GM21619 (cell line): ENCODE results near the gene PKD2L1.
"Not testable (repeated sequence)": the region's sequence is repeated elsewhere in the genome, so short reads cannot be mapped to it uniquely, and the experiment has no call there.

Source experiments
- ATAC-seq: cut with Tn5 transposase; IDR thresholded peaks from one replicate; pipeline ENCODE4 v1.9.1; 2021; ENCODE audit not compliant: unreplicated experiment

PKD2L1 gene

DNA sequence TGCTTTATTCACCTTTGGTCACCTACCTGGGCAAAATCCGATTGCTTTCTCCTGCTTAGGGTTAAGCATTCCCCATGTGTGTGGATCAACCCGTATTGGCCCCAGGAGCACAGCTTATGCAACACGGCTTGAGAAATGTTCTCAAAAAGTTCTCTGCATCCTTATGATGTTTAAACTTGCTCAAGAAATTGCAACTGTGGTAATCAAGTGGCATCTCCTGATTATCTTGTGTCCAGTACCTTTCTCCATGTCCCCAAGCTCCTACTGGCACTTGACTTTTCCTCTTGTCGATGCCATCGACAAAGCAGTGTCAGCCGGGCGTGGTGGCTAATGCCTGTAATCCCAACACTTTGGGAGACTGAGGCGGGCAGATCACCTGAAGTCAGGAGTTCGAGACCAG is 4.7 kb upstream of the PKD2L1 start:
- no peak for ATAC-seq

DNA sequence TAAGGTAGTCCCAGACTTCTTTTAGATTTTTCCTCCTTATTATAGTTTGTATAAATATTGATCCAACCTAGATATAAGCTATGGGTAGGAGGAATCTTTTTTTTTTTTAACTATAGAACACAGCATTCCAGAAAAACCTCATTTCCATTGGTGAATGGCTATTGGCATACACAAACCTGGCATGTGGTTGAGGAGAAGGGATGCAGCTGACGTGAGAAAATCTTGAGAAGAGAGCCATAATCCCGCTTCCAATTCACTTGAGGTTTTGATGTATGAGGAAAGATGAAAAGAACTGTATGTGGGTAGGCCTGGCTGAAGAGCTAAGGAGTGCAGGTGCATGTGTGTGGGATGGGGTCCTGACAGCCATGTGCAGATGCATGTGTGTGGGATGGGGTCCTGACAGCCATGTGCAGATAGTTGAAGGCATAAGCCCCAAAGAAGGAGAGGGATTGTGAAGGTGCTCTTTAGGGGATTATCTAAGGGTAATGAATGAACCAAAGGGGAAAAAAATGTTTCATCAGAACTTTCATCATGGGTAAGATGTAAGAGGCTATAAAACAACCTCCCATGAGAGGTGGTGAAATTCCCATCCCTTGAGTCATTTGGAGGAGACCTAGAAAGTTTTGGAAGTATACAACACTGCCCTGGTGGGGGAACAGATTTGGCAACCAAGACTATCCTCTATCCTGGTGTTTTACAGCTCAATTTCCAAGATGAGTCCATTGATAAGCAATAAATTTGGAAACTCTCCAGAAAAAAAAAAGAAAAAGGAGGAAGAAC is 3.8 kb upstream of the PKD2L1 start:
- no peak for ATAC-seq

DNA sequence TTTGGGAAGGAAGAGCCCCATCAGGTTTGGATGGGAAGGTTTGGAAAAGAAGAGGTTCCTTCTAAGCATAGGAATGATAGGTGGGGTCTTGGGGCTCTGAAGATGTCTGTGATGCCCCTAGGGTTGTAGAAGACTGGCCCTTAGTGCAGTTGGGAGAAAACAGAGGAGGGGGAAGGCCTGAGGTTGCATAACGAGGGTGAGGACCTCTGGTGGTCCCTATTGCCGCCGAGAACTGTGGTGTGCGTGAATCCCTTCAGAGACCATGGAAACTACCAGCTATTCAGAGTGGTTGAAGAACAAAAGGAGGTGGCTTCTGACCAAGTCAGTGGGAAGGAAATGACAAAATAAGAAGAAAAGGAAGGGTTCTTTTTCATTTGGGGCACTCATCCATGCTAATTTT is 3.1 kb upstream of the PKD2L1 start:
- no peak for ATAC-seq

DNA sequence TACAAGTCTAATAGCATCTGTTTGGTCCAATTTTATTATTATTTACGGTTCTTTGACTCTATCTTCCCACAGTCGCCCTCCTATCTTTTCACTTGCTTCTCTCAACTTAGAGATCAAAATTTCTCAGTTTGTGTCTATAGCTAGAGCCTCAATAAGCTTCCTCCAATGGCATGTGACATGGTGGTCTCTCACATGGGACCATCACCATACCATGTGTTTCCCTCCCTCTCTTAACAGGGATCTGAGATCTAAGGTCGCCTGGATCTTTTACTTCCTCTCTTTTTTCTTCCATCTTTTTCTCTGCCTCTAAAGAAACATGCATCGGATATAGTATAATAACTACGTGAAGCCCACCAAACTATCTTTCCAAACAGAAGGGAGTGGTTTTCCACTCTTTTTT is 1.8 kb downstream of the PKD2L1 start:
- no peak for ATAC-seq

DNA sequence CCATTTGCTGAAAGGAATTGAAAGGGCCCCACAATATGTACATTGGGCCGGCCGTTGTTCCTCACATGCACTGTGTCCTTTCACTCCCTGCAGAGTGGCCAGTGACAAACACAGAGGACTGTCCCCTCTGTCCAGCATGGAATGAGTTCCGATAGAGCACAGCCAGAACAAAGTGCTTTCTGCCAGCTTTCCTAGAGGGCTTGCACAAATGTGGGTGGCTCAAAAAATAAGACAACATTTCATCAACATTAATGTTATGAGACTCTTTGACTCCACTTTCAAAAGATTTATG is 2.4 kb downstream of the PKD2L1 start:
- ATAC-seq: no peak

DNA sequence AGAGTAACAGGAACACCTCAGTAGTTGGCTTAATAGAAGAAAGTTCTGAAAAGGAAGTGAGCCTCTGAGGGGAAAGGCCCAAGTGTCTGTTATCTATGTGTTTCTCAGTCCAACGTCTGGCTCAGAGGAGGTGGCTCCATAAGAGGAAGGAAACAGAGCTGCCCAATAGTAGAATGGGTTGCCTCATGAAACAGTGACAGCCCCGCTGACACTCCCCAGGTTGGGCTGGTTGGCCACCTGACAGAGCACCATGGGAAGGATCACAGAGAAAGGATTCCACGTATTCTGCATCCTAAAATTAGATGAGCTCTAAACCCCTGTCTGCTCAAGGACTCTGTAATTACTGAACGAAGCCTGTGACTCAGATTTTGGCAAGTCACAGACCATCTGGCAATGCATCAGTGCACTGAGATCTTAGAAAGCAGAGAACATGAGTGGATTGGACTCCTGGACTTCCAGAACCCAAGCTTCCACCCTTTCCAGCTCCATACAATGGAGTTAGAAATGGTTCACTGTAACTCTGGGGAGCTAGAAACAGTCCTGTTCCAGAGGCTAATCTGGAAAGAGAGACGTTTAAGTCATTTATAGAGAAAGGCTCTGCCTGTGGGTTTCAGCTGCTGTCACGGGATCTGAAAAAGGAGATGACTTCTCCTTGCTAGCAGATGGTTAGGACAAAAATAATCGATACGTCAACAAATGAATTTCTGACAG is 2.9 kb downstream of the PKD2L1 start:
- ATAC-seq: peak; percentile 99

DNA sequence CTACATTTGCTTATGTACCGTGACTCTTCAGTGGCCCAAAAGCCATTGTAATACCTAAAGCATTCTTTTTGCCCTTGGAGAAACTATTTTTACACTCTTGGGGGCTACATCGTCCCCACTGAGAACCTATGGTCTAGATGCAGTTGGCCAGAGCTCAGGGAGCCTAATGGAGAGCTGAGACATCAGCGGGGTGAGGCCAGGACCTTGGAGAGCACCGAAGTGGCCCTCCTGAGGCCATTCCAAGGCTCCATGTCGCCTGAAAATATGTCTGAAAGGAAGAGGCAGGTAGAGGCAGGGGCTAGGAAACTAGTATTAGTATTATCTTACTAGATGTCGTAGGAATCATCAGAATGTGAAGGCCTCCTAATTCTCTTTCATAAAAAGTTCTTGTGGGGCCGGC is 4.9 kb downstream of the PKD2L1 start:
- ATAC-seq: no peak

DNA sequence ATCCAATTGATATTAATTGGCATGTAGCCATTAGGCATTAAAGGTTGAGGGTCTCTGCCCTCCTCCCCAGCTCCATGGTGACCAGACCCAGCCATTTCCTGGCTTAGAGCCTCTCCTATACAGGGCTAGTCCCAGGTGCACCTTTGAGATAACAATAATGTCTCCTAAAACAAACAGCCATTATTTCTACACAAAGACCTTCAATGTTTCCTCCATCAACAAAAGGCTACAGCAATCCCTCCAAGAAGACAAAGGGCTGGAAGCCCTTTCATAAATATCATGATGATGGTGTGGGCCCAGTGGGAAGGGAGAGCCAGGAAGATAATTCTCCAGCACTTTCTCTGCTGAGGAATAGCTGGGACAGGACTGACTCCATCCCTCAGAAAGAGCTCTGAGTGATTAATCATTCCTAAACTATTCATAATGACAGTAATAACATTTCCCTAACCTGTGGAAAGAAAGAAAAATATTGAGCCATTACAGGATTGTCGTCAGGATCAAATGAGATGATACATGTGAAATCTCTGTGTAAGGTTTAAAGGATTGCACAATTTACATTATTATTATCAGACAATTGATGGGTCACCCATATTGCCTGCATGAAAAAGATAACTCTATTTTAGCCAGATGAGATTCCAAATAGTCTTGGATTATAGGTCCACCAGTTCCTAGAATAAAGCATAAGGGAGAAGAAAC is 10.2 kb downstream of the PKD2L1 start:
- ATAC-seq: no peak

DNA sequence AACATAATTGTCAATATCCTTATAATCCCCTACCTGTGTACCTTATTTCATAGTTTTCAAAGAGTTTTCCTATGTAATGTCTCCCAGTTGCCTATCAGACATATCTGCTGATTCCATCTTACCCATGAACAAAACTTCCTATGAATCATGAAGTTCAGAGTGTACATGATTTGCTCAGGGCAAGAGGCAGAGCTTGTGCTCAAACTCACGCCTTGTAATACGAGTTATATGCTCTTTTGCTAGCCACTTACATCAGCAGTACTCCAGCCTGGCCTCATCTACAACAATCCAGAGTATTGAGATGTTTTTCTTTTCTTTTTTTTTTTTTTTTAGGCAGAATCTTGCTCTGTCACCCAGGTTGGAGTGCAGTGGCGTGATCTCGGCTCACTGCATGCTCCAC is 11.8 kb downstream of the PKD2L1 start:
- ATAC-seq: no peak

DNA sequence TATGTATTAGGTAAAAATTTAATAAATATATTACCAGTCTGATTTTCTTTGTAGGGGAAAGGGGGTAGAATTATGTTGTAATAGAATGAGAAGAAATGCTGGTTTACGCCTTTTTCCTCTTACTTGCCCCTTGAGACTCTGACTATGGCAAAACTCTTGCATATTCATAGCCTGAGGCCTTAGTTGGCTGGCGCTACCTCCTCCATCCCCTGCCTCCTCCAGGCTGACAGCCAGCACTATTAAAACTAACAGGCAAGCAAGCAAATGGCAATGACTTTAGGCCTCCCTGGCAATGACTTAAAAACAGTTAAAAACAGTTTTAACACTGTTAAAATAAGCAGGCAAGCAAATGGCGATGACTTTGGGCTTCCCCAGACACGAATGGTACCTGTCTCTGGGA is 14.4 kb downstream of the PKD2L1 start:
- ATAC-seq: no peak

DNA sequence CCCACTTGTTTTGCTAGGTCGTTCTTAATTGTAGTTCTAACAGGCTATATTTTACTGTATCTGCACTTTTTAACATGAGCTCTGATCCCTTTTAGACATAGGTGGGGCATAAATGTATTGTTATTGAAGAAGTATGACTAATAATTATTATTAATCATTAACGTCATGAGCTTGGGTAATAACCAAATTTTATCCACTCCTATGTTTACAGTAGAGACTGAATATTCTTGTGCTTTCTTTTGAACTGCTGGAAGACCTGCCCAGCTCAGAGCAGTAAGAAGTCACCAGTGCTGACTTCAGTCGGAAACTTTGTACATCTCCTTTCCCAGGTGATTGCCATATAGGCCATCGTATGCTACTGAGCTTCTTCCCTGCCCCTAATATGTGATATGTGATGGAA is 18.7 kb downstream of the PKD2L1 start:
- no peak for ATAC-seq

DNA sequence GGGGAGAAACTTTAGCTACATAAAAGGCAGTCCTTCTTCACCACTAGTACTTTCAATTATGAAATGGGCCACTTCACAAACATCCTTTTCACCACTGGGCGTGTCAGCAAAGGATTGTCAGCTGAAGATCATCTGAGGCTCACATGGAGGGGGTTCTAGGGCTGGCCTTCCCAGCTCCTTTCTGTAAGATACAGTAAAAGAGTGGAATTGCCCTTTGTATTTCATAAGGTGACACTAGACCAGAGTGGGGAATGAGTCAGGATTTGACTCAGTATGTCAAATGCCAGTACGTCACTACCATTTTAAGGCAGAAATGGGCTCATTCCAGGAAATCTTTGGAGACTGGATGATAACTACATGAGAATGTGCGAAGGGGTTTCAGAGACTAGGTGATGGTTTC is 22.3 kb downstream of the PKD2L1 start:
- no peak for ATAC-seq

DNA sequence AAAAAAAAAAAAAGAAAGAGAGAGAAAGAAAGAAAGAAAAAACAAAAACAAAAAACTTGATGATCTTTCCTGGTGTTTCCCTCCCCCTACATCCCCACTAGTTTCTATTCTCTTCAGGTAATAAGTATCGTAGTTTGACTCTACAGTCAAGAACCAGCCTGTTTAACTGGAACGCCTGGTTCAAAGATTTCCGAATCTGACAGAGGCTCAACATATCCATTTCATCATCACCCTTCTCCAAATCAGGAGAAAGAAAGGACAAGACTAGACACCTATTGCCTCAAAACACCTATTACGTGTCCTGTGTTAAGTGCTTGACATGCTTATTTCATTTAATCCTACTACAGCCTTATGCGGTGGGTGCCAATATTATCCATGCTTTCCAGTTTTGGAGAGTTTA is 23.2 kb downstream of the PKD2L1 start:
- ATAC-seq: no peak

DNA sequence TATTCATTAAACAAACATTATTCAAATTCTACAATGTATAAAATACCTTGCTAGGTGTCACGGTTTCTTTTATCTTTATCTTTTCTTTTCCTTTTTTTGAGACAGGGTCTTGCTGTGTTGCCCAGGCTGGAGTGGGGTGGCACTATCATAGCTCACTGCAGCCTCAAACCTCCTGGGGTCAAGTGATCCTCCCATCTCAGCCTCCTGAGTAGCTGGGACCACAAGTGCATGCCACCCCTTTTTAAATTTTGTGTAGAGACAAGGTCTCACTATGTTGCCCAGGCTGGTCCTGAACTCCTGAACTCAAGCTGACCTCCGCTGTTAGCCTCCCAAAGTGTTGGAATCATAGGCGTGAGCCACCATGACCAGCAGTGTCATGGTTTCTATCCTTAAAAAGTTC is 25.6 kb downstream of the PKD2L1 start:
- no peak for ATAC-seq

DNA sequence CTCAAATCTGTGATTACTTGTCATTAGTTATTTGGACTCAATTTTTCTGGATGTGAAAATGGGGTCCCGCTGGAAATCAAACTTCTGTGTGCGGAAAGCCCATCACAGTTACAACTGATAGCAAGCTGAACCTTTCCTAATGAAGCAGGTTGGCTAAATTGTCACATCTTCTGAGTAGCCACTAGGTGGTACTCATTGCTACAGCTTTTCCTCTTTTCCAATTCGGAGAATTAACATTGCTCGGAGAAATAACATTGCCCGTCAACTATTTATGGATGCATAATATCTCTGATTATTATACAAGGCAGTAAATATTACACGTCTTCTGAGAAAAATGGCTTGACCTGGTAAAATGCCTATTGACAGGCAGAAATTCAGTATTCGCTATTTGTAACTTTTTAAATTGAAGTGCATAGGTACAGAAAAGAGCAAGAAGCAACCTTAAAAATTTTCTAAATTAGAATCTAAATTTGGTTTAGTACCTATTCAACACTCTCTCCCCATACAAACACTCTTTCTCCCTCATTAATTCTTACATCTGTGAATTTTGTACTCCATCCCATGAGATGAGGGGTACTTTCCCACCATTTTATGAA is 26.2 kb downstream of the PKD2L1 start:
- ATAC-seq: no peak

DNA sequence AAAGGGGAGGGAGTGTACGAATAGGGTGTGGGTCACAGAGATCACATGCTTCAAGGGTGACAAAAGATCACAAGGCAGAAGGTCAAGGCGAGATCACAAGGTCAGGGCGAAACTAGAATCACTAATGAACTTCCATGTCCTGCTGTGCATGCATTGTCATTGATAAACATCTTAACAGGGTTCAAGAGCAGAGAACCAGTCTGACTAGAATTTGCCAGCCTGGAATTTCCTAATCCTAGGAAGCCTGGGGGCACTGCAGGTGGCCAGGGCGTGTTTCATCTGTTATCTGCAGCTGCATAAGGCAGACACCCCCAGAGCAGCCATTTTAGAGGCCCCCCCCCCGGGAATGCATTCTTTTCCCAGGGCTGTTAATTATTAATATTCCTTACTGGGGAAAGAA is 28.9 kb downstream of the PKD2L1 start:
- not testable (repeated sequence) for ATAC-seq

DNA sequence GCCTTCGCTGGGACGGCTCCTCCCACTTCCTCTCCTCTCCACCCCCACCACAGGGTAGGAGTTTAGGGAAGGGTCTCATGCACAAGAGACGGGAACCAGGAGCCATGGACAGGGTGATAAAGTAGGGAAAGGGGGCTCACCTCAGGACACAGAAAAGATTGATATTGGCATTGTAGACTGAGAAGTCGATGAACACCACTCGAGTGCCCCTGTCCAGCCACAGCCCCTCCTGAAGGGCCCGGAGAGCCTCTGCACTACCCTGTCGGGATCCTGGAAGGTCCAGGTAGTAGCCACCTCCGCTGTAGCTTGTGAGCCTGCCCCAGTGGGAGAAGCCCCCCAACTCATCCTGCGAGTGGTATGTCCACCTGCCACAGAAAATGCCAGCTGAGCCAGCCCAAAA is 32.8 kb downstream of the PKD2L1 start:
- no peak for ATAC-seq

DNA sequence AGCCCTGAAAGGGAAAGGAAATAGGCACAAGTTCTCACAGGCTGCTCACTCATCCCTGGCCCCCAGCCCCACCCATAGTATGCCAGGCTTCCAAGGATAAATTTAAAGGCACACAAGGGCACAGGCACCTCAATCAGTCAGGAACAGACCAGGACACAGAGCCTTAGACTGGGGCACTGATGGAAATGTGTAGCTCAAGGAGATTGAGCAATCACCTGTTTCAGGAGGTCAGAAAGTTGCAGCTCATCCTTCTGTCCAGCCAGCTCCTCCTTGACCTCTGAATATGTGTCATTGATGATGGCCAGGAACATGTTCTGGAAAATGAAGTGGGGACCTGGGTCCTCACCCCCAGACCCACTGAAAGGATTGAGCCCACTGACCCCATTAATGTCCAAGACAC is 37.0 kb downstream of the PKD2L1 start:
- ATAC-seq: no peak

DNA sequence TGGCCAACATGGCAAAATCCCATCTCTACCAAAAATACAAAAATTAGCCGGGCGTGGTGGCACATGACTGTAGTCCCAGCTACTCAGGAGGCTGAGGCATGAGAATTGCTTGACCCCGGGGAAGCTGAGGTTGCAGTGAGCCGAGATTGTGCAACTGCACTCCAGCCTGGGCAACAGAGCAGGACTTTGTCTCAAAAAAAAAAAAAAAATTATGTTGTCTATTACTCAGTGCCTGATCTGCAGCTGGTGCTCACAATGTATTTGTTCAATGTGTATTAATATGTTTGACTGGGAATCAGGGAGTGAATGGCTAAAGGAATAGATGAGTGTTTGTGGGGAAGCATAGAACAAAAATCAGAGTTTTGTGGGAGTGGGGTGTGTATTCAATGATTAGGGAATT is 37.7 kb downstream of the PKD2L1 start:
- ATAC-seq: not testable (repeated sequence)

DNA sequence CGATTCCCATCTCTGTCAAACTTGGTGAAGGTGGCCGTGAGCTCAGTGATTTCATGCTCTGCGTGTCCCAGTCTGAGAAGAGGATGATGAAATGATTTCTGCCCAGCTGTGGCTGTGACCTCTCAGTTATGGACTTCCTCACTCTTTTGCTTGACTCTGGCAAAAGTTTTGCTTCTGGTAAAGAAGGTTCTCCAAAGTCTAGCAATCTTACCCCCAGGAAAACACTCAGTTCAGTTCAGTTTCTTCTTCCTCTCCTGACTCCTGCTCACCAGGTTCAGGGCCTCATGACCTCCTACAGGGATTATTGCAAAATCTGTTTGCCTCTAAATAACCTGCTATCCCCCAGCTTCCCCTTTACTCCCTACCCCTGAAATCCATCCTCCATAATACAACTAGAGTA is 38.7 kb downstream of the PKD2L1 start:
- no peak for ATAC-seq

DNA sequence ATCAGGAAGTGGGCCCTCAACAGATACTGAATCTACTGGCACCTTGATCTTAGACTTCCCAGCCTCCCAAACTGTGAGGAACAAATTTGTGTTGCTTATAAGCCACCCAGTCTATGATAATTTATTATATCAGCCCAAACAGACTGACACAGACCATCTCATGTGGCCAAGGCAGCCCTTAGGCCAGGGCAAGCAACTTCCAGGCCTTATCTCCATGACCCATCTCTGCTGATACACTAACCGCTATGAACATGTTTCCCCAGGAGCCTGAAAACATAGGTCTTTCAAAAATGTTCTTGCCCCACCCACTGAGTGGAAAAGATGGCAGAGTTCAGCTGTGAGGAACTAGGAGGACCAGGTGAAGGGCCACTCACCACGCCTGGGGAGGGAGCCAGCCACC is 40.4 kb downstream of the PKD2L1 start:
- no peak for ATAC-seq

DNA sequence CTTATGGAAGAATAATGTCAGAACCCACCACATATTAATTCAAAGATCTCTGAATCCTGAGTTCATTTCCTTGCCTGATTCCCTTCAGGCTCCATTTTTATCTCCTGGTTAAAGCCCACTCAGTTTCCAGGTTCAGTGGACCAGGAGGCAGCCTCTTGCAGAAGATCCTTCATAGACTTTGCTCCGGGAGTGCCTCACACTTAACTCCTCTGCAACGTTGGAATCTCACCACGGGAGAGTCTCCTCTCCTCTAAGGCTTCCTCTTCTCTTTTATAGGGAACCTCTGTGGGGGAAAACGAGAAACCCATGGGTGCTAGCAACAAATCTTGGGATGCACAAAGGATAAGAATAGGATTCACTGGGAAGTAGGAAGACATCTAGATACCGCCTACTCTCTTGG is 41.8 kb downstream of the PKD2L1 start:
- ATAC-seq: no peak
